ENCODE data around the gene TMOD1. TPM values are rescaled to one million over a fixed set of nuclear protein-coding genes. Genes with fewer than 3 reads are reported as not detected.
"Not testable (repeated sequence)": the region's sequence is repeated elsewhere in the genome, so short reads cannot be mapped to it uniquely, and the experiment has no call there.

TMOD1 gene
- total RNA-seq, 1 donor from 2014 or later = not detected

GRCh38 chr9:97604901-97605645 lies 103.6 kb downstream of the TMOD1 start:
- peaks cover 13% of the 10 kb centered on the region for H3K36me3 ChIP-seq (ENCODE audit: control insufficient read depth, insufficient read depth, low read length)
- FAIRE-seq = no peak

GRCh38 chr9:97615439-97616072 lies 114.1 kb downstream of the TMOD1 start:
- Histone ChIP-seq H3K4me3 (ENCODE audit: low read depth, low read length) (no peak overlapping the region), H3K36me3 (ENCODE audit: control insufficient read depth, insufficient read depth, low read length) (peaks cover 5% of the 10 kb centered on the region), H3K27me3 (ENCODE audit: control insufficient read depth, insufficient read depth, low read length) (no peaks in the 10 kb centered on the region)
- TF ChIP-seq CTCF (IDR thresholded peaks at IDR 0.05; ENCODE audit: insufficient read depth, low read length, severe bottlenecking) = peak; percentile 63
- DNase-seq (ENCODE audit: low read depth) = peak; percentile 61
- FAIRE-seq = no peak

More at GRCh38 chr9:97604901-97605645, 103.6 kb downstream of the TMOD1 start:
- no peak overlapping the region for H3K4me3 ChIP-seq (ENCODE audit: low read depth, low read length)
- no peaks in the 10 kb centered on the region for H3K27me3 ChIP-seq (ENCODE audit: control insufficient read depth, insufficient read depth, low read length)
- no peak for TF ChIP-seq CTCF (IDR thresholded peaks at IDR 0.05; ENCODE audit: insufficient read depth, low read length, severe bottlenecking)
- no peak for DNase-seq (ENCODE audit: low read depth)

- Histone ChIP-seq H3K27me3 (ENCODE audit: control insufficient read depth, insufficient read depth, low read length) (no peaks in the 10 kb centered on the region), H3K4me3 (ENCODE audit: low read depth, low read length) (no peak overlapping the region), H3K36me3 (ENCODE audit: control insufficient read depth, insufficient read depth, low read length) (peaks cover 4% of the 10 kb centered on the region)
- TF ChIP-seq CTCF (IDR thresholded peaks at IDR 0.05; ENCODE audit: insufficient read depth, low read length, severe bottlenecking) = no peak
- FAIRE-seq = no peak
- no peak for DNase-seq (ENCODE audit: low read depth)
These were observed 116.5 kb downstream of the TMOD1 start for GRCh38 chr9:97617939-97618416.

- FAIRE-seq; H3K36me3 ChIP-seq (ENCODE audit: control insufficient read depth, insufficient read depth, low read length); H3K4me3 ChIP-seq (ENCODE audit: low read depth, low read length); DNase-seq (ENCODE audit: low read depth); H3K27me3 ChIP-seq (ENCODE audit: control insufficient read depth, insufficient read depth, low read length): not testable (repeated sequence)
These were observed 118.6 kb downstream of the TMOD1 start for GRCh38 chr9:97620063-97620462.

- not testable (repeated sequence) for FAIRE-seq; H3K4me3 ChIP-seq (ENCODE audit: low read depth, low read length)
- peaks cover 10% of the 10 kb centered on the region for H3K36me3 ChIP-seq (ENCODE audit: control insufficient read depth, insufficient read depth, low read length)
These were observed 121.0 kb downstream of the TMOD1 start for GRCh38 chr9:97622483-97622882.

GRCh38 chr9:97623946-97624345 lies 122.5 kb downstream of the TMOD1 start:
- DNase-seq (ENCODE audit: low read depth) (no peak), FAIRE-seq (no peak)
- no peak overlapping the region for H3K4me3 ChIP-seq (ENCODE audit: low read depth, low read length)
- H3K27me3 ChIP-seq (ENCODE audit: control insufficient read depth, insufficient read depth, low read length) = no peaks in the 10 kb centered on the region
- TF ChIP-seq CTCF (IDR thresholded peaks at IDR 0.05; ENCODE audit: insufficient read depth, low read length, severe bottlenecking) = no peak
- peaks cover 8% of the 10 kb centered on the region for H3K36me3 ChIP-seq (ENCODE audit: control insufficient read depth, insufficient read depth, low read length)

More at GRCh38 chr9:97622483-97622882, 121.0 kb downstream of the TMOD1 start:
- DNase-seq (ENCODE audit: low read depth); H3K27me3 ChIP-seq (ENCODE audit: control insufficient read depth, insufficient read depth, low read length): not testable (repeated sequence)

All from bronchial epithelial cell (primary cell).